Progenitor cell of endocrine pancreas (in vitro differentiated cells): ENCODE measurements around the gene SPTA1. TPM values are rescaled to one million over a fixed set of nuclear protein-coding genes. Genes with fewer than 3 reads are reported as not detected.

Experiments used
- DNase-seq: peaks from one replicate; pipeline ENCODE4 v3.0.0; 2021; ENCODE audit warnings: low spot score; ENCODE audit not compliant: unreplicated experiment
- H3K27ac Mint-ChIP-seq: 2 replicates; pipeline ENCODE4 v1.8.0; 2021; ENCODE audit warnings: mild to moderate bottlenecking, moderate library complexity, mixed read lengths
- H3K27me3 Mint-ChIP-seq: 2 replicates; pipeline ENCODE4 v1.8.0; 2021; ENCODE audit warnings: mixed read lengths
- H3K36me3 Mint-ChIP-seq: 2 replicates; pipeline ENCODE4 v1.8.0; 2022; ENCODE audit warnings: mixed read lengths; ENCODE audit not compliant: insufficient read depth
- H3K4me1 Mint-ChIP-seq: 2 replicates; pipeline ENCODE4 v1.8.0; 2021; ENCODE audit warnings: low read depth, mixed read lengths
- H3K4me3 Mint-ChIP-seq: 2 replicates; pipeline ENCODE4 v1.8.0; 2021; ENCODE audit warnings: low read depth, mild to moderate bottlenecking, moderate library complexity, mixed read lengths
- H3K9me3 Mint-ChIP-seq: 2 replicates; pipeline ENCODE4 v1.8.0; 2021; ENCODE audit warnings: low read depth, mixed read lengths
- total RNA-seq: library from RNA; stranded (reverse); gene quantifications from 2 replicates; pipeline ENCODE4 v1.2.1, GENCODE V29; 2021
- TF ChIP-seq, protein P1 (sequence below): fragments of 200-600 bp; sonication (generic); IDR thresholded peaks from one replicate; pipeline ENCODE4 v1.5.0; 2021; ENCODE audit warnings: antibody characterized with exemption, mild to moderate bottlenecking; ENCODE audit not compliant: unreplicated experiment

SPTA1 gene
- total RNA-seq, 1 donor from 2014 or later, result not detected

DNA sequence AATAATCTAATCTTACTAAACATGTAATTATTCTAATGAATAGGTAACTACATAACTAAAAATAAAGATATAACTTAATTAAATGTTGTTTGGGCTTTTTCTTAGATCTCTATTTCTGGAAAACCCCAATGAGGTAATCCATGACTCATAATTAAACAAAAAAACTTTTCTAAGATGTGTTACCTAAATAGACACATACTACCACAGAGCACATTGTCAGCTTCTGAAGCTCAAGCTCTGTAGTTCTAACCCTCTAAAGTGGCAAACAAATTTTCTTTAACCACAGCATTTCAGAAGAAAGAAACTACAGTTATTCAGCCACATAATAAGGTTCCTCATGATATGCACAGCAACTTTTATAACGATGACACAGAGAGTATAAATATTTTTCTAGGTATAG is 29.8 kb upstream of the SPTA1 start:
- no peaks in the 10 kb centered on the region for H3K9me3 Mint-ChIP-seq
- H3K27me3 Mint-ChIP-seq, result peaks cover 3% of the 10 kb centered on the region
- H3K4me3 Mint-ChIP-seq, result no peak overlapping the region
- H3K27ac Mint-ChIP-seq, result no peak overlapping the region
- TF ChIP-seq, protein P1, sequence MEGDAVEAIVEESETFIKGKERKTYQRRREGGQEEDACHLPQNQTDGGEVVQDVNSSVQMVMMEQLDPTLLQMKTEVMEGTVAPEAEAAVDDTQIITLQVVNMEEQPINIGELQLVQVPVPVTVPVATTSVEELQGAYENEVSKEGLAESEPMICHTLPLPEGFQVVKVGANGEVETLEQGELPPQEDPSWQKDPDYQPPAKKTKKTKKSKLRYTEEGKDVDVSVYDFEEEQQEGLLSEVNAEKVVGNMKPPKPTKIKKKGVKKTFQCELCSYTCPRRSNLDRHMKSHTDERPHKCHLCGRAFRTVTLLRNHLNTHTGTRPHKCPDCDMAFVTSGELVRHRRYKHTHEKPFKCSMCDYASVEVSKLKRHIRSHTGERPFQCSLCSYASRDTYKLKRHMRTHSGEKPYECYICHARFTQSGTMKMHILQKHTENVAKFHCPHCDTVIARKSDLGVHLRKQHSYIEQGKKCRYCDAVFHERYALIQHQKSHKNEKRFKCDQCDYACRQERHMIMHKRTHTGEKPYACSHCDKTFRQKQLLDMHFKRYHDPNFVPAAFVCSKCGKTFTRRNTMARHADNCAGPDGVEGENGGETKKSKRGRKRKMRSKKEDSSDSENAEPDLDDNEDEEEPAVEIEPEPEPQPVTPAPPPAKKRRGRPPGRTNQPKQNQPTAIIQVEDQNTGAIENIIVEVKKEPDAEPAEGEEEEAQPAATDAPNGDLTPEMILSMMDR, result no peak
- H3K4me1 Mint-ChIP-seq, result no peaks in the 10 kb centered on the region
- no peaks in the 10 kb centered on the region for H3K36me3 Mint-ChIP-seq
- no peak for DNase-seq

GRCh38 chr1:158714754-158715153 is 28.2 kb upstream of the SPTA1 start:
- Mint-ChIP-seq H3K4me3 (no peak overlapping the region), H3K27ac (no peak overlapping the region), H3K4me1 (no peaks in the 10 kb centered on the region), H3K9me3 (no peaks in the 10 kb centered on the region), H3K27me3 (no peaks in the 10 kb centered on the region), H3K36me3 (no peaks in the 10 kb centered on the region)
- DNase-seq, result no peak
- TF ChIP-seq, protein P1, result no peak

DNA sequence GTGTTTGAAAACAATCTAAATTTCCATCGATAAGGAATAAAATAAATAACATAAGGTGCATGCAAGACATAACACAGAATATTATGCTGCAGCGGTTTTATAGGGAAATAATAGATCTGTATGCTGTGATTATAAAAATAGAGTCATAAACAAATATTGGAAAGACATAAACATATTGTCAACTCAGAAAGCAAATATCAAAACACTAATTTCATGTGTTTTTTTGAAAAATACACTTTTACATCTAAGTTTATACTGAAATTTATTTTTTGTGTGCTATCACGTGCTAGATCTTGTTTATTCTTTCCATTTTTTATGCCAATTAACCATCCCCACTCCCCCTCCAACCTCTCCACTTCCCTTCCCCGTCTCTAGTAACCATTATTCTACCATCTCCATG is 24.6 kb upstream of the SPTA1 start:
- Mint-ChIP-seq H3K4me3 (no peak overlapping the region), H3K27me3 (no peaks in the 10 kb centered on the region), H3K9me3 (no peaks in the 10 kb centered on the region), H3K4me1 (no peaks in the 10 kb centered on the region), H3K27ac (no peak overlapping the region), H3K36me3 (no peaks in the 10 kb centered on the region)
- no peak for DNase-seq
- TF ChIP-seq, protein P1, result no peak

- TF ChIP-seq, protein P1, result no peak
- no peak overlapping the region for H3K4me3 Mint-ChIP-seq
- no peaks in the 10 kb centered on the region for H3K27me3 Mint-ChIP-seq
- H3K4me1 Mint-ChIP-seq, result no peaks in the 10 kb centered on the region
- DNase-seq, result no peak
- H3K27ac Mint-ChIP-seq, result no peak overlapping the region
- H3K9me3 Mint-ChIP-seq, result no peaks in the 10 kb centered on the region
- no peaks in the 10 kb centered on the region for H3K36me3 Mint-ChIP-seq
Measured at GRCh38 chr1:158706096-158706495, 19.6 kb upstream of the SPTA1 start.

- Mint-ChIP-seq H3K27me3 (peaks cover 4% of the 10 kb centered on the region), H3K36me3 (no peaks in the 10 kb centered on the region), H3K4me1 (no peaks in the 10 kb centered on the region), H3K27ac (no peak within 1 kb of the TSS), H3K4me3 (no peak within 1 kb of the TSS), H3K9me3 (no peaks in the 10 kb centered on the region)
- TF ChIP-seq, protein P1, result no peak
- no peak for DNase-seq
Measured at GRCh38 chr1:158700552-158700951, 14.0 kb upstream of the SPTA1 start, which contains the start of gene OR6K2. OR6K2 (minus strand) TSS chr1:158700652; CDS start chr1:158700652, 0 bp downstream.
